Activated CD4-positive, alpha-beta T cell treated with anti-CD3 and anti-CD28 coated beads, Interleukin-2, amount 50 U/mL, for 16 hours (primary cell): ENCODE measurements around the gene ATF3.

ENCODE experiments used
- DNase-seq: peaks from one replicate; pipeline ENCODE4 v3.0.0-alpha.2; 2020

The ATF3 gene

GRCh38 chr1:212609701-212610574 lies 1.4 kb downstream of the ATF3 start:
- DNase-seq = no peak

- DNase-seq = no peak
Observed at GRCh38 chr1:212610575-212610967, 2.0 kb downstream of the ATF3 start.

GRCh38 chr1:212611000-212611948 lies 2.7 kb downstream of the ATF3 start:
- no peak for DNase-seq

- no peak for DNase-seq
Observed at GRCh38 chr1:212612041-212612961, 3.7 kb downstream of the ATF3 start.

GRCh38 chr1:212613440-212614335 lies 5.1 kb downstream of the ATF3 start:
- DNase-seq = no peak

- no peak for DNase-seq
Observed at GRCh38 chr1:212614453-212615200, 6.1 kb downstream of the ATF3 start.

- DNase-seq = no peak
Observed at GRCh38 chr1:212615201-212615470, 6.6 kb downstream of the ATF3 start.

GRCh38 chr1:212618466-212619210 lies 10.1 kb downstream of the ATF3 start:
- DNase-seq = no peak

- no peak for DNase-seq
Observed at GRCh38 chr1:212620293-212620692, 11.7 kb downstream of the ATF3 start.

GRCh38 chr1:212621043-212621948 lies 12.7 kb downstream of the ATF3 start:
- no peak for DNase-seq

- no peak for DNase-seq
Observed at GRCh38 chr1:212621949-212622305, 13.4 kb downstream of the ATF3 start.

- DNase-seq = no peak
Observed at GRCh38 chr1:212622467-212622866, 13.9 kb downstream of the ATF3 start.

GRCh38 chr1:212622906-212623305 lies 14.3 kb downstream of the ATF3 start:
- no peak for DNase-seq

- DNase-seq = no peak
Observed at GRCh38 chr1:212623603-212624002, 15.0 kb downstream of the ATF3 start.

GRCh38 chr1:212624976-212625501 lies 16.5 kb downstream of the ATF3 start:
- DNase-seq = no peak

GRCh38 chr1:212625781-212626450 lies 17.4 kb downstream of the ATF3 start:
- no peak for DNase-seq

- DNase-seq = no peak
Observed at GRCh38 chr1:212628046-212628445, 19.5 kb downstream of the ATF3 start.

GRCh38 chr1:212628813-212629415 lies 20.4 kb downstream of the ATF3 start:
- no peak for DNase-seq
